ENCODE measurements around the gene LRRN3. TPM values are rescaled to one million over a fixed set of nuclear protein-coding genes. Genes with fewer than 3 reads are reported as not detected.
A peak's percentile ranks its signal among the peaks of the same experiment; 100 is the strongest.

The LRRN3 gene
- polyA plus RNA-seq, 2 of the 4 experiments (the other 2 are of a cell fraction), result 0.05 to 0.06 TPM

GRCh38 chr7:111086532-111086931 lies 4.4 kb upstream of the LRRN3 start:
- Histone ChIP-seq H3K9me3 (no peaks in the 10 kb centered on the region), H3K27ac (no peak overlapping the region), H3K4me3 (no peak overlapping the region), H3K4me2 (no peak overlapping the region), H3K4me1 (no peaks in the 10 kb centered on the region)
- ChIA-PET POLR2A (no interaction called here), CTCF (interaction anchor here (0.6 kb wide), 1 partner anchor 349 kb away, joined by 5 read pairs; no protein-coding TSS in a partner anchor)
- DNase-seq (ENCODE audit: low read depth in 1 of 2, low spot score in 1 of 2) (no peak), FAIRE-seq (no peak), ATAC-seq (no peak)
- TF ChIP-seq JUNB (IDR thresholded peaks at IDR 0.05) (no peak), HDAC2 (IDR thresholded peaks at IDR 0.05) (no peak)
- WGBS (ENCODE audit: missing lambda C conversion rate), result 83% methylated on average over 2 of the region's 2 CpGs

GRCh38 chr7:111088328-111088727 lies 2.6 kb upstream of the LRRN3 start:
- no peak for ATAC-seq

DNA sequence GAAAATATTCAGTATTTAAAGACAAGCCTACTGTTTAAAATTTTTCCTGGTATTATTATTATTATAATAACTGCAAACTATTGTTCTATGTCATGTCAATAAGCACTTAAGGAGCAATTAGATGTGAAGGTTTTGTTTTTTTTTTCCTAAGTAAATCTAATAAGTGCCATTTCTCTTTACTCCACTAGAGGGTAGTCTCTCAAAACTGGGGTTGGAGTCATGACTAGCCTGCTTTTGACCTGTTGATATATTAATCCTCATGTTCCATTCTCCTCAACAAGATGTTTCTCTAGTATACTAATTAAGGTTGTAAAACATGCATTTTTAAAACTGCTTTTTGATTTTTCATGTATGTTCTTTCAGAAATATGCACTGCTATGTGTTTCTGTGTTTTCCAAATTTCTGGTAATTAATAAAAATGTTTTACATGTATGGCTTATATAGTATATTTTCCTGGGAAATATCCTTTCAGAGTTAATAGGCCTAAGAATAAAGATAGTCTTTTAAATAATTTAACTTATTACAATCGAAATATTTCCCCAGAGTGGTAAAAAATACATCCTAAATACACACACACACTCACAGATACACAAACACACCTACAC lies 1.0 kb upstream of the LRRN3 start:
- CTCF ChIA-PET, result interaction anchor here (0.9 kb wide), 1 partner anchor 395 kb away, joined by 4 read pairs; no protein-coding TSS in a partner anchor
- TF ChIP-seq, protein P1, sequence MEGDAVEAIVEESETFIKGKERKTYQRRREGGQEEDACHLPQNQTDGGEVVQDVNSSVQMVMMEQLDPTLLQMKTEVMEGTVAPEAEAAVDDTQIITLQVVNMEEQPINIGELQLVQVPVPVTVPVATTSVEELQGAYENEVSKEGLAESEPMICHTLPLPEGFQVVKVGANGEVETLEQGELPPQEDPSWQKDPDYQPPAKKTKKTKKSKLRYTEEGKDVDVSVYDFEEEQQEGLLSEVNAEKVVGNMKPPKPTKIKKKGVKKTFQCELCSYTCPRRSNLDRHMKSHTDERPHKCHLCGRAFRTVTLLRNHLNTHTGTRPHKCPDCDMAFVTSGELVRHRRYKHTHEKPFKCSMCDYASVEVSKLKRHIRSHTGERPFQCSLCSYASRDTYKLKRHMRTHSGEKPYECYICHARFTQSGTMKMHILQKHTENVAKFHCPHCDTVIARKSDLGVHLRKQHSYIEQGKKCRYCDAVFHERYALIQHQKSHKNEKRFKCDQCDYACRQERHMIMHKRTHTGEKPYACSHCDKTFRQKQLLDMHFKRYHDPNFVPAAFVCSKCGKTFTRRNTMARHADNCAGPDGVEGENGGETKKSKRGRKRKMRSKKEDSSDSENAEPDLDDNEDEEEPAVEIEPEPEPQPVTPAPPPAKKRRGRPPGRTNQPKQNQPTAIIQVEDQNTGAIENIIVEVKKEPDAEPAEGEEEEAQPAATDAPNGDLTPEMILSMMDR (IDR thresholded peaks at IDR 0.05), result peak; percentile 75
- no peak for TF ChIP-seq MYC (IDR thresholded peaks at IDR 0.05; ENCODE audit: borderline replicate concordance, low read length)
- TF ChIP-seq, protein P2, sequence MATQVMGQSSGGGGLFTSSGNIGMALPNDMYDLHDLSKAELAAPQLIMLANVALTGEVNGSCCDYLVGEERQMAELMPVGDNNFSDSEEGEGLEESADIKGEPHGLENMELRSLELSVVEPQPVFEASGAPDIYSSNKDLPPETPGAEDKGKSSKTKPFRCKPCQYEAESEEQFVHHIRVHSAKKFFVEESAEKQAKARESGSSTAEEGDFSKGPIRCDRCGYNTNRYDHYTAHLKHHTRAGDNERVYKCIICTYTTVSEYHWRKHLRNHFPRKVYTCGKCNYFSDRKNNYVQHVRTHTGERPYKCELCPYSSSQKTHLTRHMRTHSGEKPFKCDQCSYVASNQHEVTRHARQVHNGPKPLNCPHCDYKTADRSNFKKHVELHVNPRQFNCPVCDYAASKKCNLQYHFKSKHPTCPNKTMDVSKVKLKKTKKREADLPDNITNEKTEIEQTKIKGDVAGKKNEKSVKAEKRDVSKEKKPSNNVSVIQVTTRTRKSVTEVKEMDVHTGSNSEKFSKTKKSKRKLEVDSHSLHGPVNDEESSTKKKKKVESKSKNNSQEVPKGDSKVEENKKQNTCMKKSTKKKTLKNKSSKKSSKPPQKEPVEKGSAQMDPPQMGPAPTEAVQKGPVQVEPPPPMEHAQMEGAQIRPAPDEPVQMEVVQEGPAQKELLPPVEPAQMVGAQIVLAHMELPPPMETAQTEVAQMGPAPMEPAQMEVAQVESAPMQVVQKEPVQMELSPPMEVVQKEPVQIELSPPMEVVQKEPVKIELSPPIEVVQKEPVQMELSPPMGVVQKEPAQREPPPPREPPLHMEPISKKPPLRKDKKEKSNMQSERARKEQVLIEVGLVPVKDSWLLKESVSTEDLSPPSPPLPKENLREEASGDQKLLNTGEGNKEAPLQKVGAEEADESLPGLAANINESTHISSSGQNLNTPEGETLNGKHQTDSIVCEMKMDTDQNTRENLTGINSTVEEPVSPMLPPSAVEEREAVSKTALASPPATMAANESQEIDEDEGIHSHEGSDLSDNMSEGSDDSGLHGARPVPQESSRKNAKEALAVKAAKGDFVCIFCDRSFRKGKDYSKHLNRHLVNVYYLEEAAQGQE (IDR thresholded peaks at IDR 0.05), result no peak
- peak; percentile 66 to 69 for TF ChIP-seq RAD21 (conservative IDR thresholded peaks at IDR 0.05 in 1 of 2, IDR thresholded peaks at IDR 0.05 in 1 of 2)
- no peak for TF ChIP-seq ZSCAN20 (CRISPR knock-in tag; IDR thresholded peaks at IDR 0.05)
- peak; percentile 81 for TF ChIP-seq SMC3 (IDR thresholded peaks at IDR 0.05)
- TF ChIP-seq, protein P3, sequence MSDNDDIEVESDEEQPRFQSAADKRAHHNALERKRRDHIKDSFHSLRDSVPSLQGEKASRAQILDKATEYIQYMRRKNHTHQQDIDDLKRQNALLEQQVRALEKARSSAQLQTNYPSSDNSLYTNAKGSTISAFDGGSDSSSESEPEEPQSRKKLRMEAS (IDR thresholded peaks at IDR 0.05), result no peak
- TF ChIP-seq RFX5 (IDR thresholded peaks at IDR 0.05), result no peak
- TF ChIP-seq KDM5A (IDR thresholded peaks at IDR 0.05), result no peak
- no peak for TF ChIP-seq HOXB5 (CRISPR knock-in tag; IDR thresholded peaks at IDR 0.05)
- peak; percentile 24 to 55 for DNase-seq (ENCODE audit: low read depth in 1 of 2, low spot score in 1 of 2)
- POLR2A ChIA-PET, result no interaction called here
- H3K4me1 ChIP-seq, result peaks cover 16% of the 10 kb centered on the region; the same call in 2 of the 3 replicates
- 0% methylated on average over 1 of the region's 1 CpG for WGBS (ENCODE audit: missing lambda C conversion rate)
- peak in 1 of 2 experiments; percentile 61; a peak in 2 of 6 replicates for ATAC-seq
- no peak overlapping the region for H3K4me3 ChIP-seq
- no peaks in the 10 kb centered on the region for H3K9me3 ChIP-seq
- no peak overlapping the region for H3K4me2 ChIP-seq
- no peak overlapping the region for H3K27ac ChIP-seq
- FAIRE-seq, result peak; percentile 56

More at GRCh38 chr7:111088328-111088727, 2.6 kb upstream of the LRRN3 start:
- Histone ChIP-seq H3K9me3 (no peaks in the 10 kb centered on the region), H3K4me1 (peaks cover 15% of the 10 kb centered on the region; the same call in 2 of the 3 replicates), H3K27ac (no peak overlapping the region), H3K4me3 (no peak overlapping the region), H3K4me2 (no peak overlapping the region)
- TF ChIP-seq PBX3 (IDR thresholded peaks at IDR 0.05) (no peak), HMGXB4 (CRISPR knock-in tag; IDR thresholded peaks at IDR 0.05; ENCODE audit: borderline replicate concordance) (no peak)
- POLR2A ChIA-PET, result no interaction called here
- DNase-seq (ENCODE audit: low read depth in 1 of 2, low spot score in 1 of 2) (no peak), FAIRE-seq (no peak)
- WGBS (ENCODE audit: missing lambda C conversion rate), result 87% methylated on average over 1 of the region's 1 CpG
- CTCF ChIA-PET, result no interaction called here
